ENCODE measurements around the gene PROZ. TPM values are rescaled to one million over a fixed set of nuclear protein-coding genes. Genes with fewer than 3 reads are reported as not detected.

Gene PROZ
- total RNA-seq, 1 donor from 2014 or later: not detected

- DNase-seq (ENCODE audit: extremely low read depth, low read depth, low spot score): no peak
Measured at GRCh38 chr13:113119822-113120189, 38.6 kb upstream of the PROZ start.

GRCh38 chr13:113120300-113121182 is 37.9 kb upstream of the PROZ start:
- no peak for DNase-seq (ENCODE audit: extremely low read depth, low read depth, low spot score)

GRCh38 chr13:113121183-113121927 is 37.1 kb upstream of the PROZ start:
- no peak for DNase-seq (ENCODE audit: extremely low read depth, low read depth, low spot score)

GRCh38 chr13:113121928-113122471 is 36.4 kb upstream of the PROZ start:
- DNase-seq (ENCODE audit: extremely low read depth, low read depth, low spot score): no peak

- no peak for DNase-seq (ENCODE audit: extremely low read depth, low read depth, low spot score)
Measured at GRCh38 chr13:113122550-113123225, 35.8 kb upstream of the PROZ start, which contains the start of gene F10. TSS of gene F10 (plus strand) at chr13:113122799. CDS start at chr13:113122856, 57 bp downstream.

GRCh38 chr13:113123226-113124201 is 34.9 kb upstream of the PROZ start:
- no peak for DNase-seq (ENCODE audit: extremely low read depth, low read depth, low spot score)

GRCh38 chr13:113124211-113124970 is 34.1 kb upstream of the PROZ start:
- no peak for DNase-seq (ENCODE audit: extremely low read depth, low read depth, low spot score)

GRCh38 chr13:113125506-113126264 is 32.8 kb upstream of the PROZ start:
- no peak for DNase-seq (ENCODE audit: extremely low read depth, low read depth, low spot score)

- no peak for DNase-seq (ENCODE audit: extremely low read depth, low read depth, low spot score)
Measured at GRCh38 chr13:113126265-113127150, 31.9 kb upstream of the PROZ start.

GRCh38 chr13:113129480-113129879 is 29.0 kb upstream of the PROZ start:
- DNase-seq (ENCODE audit: extremely low read depth, low read depth, low spot score): no peak

- no peak for DNase-seq (ENCODE audit: extremely low read depth, low read depth, low spot score)
Measured at GRCh38 chr13:113129921-113130750, 28.3 kb upstream of the PROZ start.

- DNase-seq (ENCODE audit: extremely low read depth, low read depth, low spot score): no peak
Measured at GRCh38 chr13:113135281-113135760, 23.1 kb upstream of the PROZ start.

- no peak for DNase-seq (ENCODE audit: extremely low read depth, low read depth, low spot score)
Measured at GRCh38 chr13:113137691-113138298, 20.7 kb upstream of the PROZ start.

GRCh38 chr13:113138792-113139551 is 19.5 kb upstream of the PROZ start:
- DNase-seq (ENCODE audit: extremely low read depth, low read depth, low spot score): no peak

GRCh38 chr13:113139577-113139976 is 18.9 kb upstream of the PROZ start:
- DNase-seq (ENCODE audit: extremely low read depth, low read depth, low spot score): no peak
